Activated effector memory CD4-positive, alpha-beta T cell treated with Interleukin-2 at 50 U/mL for 16 hours (primary cell): Measurements from ENCODE around the gene MMS19.

Experiments
- DNase-seq: peaks from one replicate; pipeline ENCODE4 v3.0.0-alpha.2; 2020

MMS19 gene

DNA sequence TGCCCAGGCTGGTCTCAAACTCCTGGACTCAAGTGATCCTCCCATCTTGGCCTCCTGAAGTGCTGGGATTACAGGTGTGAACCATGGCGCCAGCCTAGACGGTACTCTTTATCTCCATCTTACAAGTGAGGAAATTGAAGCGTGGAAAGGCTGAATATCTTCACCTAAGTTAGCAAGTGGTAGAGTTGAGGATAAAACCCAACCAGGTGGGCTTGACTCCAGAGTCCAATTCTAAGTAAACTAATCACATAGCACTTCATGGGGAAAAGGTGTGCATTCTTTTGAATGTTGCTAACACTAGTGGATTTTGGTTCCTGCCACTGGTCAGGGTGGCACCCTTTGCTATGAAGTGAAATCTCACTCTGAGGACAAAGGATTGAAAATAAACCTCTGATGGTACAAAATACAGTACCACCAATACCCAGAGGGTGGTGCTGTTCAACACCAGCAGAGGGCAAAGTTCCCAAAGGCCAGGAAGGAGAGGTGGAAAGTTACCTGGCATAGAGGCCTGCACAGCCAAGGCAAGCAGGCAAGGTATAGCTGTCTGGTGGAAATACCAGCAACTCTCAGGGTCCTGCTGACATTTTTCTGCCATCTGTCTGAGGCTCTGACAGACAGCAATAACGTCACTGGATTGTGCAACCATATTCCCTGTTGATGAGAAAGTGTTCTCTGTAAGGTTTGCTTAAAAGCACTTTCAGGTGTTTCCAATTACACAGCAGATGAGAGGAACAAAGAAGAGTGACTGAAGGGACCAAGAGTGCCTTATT, 34.7 kb downstream of the MMS19 start:
- peak; percentile 6 for DNase-seq

DNA sequence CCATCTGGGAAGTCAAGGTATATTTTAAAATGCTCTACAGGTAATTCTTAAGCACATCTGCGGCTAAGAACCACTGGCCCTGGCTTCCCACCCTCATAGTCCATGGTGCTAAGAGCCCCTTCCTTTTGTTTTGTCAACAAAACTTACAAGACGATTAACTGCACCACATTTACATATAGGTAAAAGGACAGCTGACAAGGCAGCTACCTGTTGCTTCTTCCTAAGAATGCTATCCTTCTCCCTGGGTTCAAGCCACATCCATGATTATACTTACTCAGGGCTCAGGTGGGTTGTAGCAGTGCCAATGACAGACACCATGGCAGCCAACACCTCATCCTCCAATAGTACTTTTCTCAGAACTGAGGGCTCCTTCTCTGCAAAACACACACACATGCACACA, 35.9 kb downstream of the MMS19 start:
- DNase-seq, result no peak

DNA sequence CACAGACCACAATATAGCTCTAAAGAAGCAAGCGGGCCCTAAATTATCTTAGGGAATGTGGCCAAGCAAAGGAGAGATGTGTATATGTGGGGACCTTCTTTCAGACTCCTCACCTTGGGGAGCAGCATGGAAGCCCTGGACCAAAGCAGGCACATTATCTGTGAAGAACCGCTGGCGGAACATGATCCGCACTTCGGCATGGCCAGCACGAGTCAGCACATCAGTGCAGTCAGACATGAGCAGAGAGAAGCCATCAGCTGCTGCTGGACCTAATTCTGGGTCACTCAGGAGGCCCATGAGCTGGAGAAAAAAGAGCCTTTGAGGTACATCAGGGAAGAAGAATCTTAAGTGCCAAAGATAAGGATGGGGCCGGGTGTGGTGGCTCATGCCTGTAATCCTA, 38.3 kb downstream of the MMS19 start:
- no peak for DNase-seq

GRCh38 chr10:97459111-97459510, 39.1 kb downstream of the MMS19 start:
- DNase-seq, result no peak

DNA sequence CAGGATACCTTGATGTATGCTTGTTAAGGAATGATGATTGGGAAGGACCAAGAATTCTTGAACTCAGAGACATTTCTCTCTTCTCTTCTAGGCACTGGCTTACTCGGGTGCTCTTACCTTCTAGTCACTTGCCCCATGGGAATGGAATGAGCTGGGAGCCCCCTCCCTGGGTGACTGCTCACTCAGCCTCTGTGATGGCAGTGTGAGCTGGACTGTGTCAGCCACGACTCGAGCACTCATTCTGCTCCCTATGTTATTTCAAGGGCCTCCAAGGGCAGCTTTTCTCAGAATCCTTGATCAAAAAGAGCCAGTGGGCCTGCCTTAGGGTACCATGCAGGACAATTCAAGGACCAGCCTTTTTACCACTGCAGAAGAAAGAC, 41.5 kb downstream of the MMS19 start:
- DNase-seq, result no peak

GRCh38 chr10:97456034-97456685, 42.1 kb downstream of the MMS19 start:
- no peak for DNase-seq

DNA sequence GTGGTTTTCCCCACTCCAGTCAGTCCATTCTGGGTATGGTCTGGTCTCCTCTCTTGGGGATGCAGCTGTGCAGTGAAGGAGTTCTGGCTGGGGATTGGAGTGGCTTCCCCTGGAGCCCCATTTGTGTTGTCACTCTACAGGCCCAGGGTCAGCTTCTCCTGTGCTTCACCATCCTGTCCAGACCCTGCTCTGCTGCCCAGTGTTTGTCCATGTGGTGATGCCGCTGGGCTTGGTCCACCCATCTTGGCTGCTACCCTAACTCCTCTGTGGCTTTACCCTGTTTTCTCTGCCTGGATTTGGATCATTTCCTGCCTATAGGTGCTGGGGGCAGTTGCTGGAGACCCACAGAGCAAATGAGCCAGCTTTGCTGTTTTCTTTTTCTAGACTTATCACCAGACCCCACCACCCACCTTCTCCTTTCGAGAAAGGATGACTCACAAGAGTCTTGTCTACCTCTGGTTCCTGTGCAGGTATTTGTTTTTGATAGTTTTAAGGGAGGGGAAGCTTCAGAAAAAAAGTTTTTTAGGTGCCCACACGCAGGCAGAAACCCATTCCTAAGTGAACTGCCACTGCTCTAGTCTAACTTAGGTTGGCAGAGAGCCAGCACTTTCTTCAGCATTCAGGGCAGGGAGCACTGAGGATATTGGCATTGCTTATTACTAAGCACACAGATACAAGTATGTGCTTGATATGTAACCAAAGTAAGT, 43.7 kb downstream of the MMS19 start:
- no peak for DNase-seq

DNA sequence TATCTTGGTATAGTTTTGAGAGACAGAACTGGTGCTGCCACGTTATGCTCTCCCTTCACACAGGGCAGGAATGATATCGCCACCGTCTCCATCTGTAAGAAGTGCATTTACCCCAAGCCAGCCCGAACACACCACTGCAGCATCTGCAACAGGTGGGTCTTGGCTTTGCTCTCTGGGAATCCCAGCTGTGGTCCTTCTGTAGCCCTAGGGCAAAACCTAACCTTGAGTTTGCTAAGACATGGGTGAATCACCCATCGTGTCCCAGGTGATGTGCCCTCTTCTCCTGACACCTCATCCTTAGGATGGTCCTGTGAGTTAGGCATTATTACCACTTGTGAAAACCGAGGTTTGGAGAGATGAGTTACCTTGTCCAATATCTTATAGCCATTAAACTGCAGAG, 45.9 kb downstream of the MMS19 start:
- no peak for DNase-seq

- DNase-seq, result no peak
Measured at GRCh38 chr10:97451605-97452004, 46.6 kb downstream of the MMS19 start.

GRCh38 chr10:97450828-97451227, 47.4 kb downstream of the MMS19 start:
- DNase-seq, result no peak

DNA sequence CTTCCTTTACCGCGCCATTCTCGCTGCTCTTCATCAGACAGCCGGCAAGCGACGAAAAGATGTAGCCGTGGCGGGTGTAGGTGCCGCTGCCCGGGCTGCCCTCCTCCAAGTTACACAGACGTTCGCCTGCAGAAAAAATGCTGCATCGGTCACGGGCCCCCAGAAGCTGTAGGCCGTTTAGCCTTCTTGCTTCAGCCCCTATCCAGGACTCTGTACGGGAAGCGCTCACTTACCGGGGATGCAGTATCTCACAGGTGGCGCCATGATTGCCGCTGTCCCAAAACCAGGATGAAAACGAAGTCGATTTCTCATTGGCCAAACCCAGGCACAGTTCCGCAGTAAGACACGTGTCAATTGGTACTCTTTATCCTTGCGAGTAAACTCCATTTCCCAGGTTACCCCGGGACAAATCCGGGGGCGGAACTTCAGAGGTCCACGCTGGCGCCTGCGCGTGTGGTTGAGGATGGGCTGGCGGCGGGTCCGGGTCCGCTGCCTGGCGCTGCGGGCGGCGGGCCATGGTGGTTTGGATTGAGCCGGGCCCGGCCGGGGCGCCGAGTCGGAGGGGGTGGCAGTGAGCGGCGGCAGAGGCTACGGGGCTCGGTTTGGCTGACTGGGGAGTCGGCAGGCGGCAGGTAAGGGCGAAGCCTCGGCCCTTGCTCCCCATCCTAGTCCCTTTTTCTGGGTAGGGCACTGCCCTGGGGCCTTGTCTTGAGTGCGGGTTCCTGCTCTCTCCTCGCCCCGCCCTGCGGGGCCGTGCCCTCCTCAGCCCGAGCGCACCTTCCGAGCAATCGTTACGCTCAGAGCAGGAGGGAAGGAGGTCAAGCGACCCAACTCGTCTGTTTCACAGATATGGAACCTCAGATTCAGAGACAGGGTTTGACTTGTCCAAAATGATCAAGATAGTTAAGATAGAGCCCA, 52.2 kb downstream of the MMS19 start, which contains the start of the genes EXOSC1 and ZDHHC16:
TSS of gene EXOSC1 (minus strand) at position 285 of the 918 bp plus-strand sequence. CDS start at position 264, 21 bp downstream.
TSS of gene ZDHHC16 (plus strand) at position 454 of the 918 bp plus-strand sequence. CDS start 5,501 bp downstream, outside the sequence.
- peak; percentile 84 for DNase-seq

- DNase-seq, result no peak
Measured at GRCh38 chr10:97445357-97445721, 52.9 kb downstream of the MMS19 start.

- DNase-seq, result no peak
Measured at GRCh38 chr10:97444212-97444611, 54.0 kb downstream of the MMS19 start.

DNA sequence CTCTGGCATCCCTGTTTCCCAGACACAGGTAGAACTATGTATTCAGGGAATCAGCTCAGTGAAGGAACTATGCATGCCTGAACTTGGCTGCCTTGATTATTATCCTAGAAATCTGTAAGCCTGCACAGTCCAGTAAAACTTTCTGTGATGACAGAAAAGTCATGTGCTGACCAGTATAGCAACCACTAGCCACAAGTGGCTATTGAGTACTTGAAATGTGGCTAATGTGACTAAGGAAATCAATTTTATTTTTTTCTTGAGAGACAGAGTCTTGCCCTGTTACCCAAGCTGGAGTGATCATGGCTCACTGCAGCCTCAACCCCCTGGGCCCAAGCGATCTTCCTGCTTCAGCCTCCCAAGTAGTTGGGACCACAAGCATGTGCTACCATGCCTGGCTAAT, 55.9 kb downstream of the MMS19 start:
- no peak for DNase-seq

GRCh38 chr10:97435211-97435610, 63.0 kb downstream of the MMS19 start:
- DNase-seq, result no peak

- no peak for DNase-seq
Measured at GRCh38 chr10:97434557-97434956, 63.7 kb downstream of the MMS19 start.

GRCh38 chr10:97434055-97434454, 64.2 kb downstream of the MMS19 start:
- DNase-seq, result no peak

- no peak for DNase-seq
Measured at GRCh38 chr10:97428572-97428981, 69.6 kb downstream of the MMS19 start.

DNA sequence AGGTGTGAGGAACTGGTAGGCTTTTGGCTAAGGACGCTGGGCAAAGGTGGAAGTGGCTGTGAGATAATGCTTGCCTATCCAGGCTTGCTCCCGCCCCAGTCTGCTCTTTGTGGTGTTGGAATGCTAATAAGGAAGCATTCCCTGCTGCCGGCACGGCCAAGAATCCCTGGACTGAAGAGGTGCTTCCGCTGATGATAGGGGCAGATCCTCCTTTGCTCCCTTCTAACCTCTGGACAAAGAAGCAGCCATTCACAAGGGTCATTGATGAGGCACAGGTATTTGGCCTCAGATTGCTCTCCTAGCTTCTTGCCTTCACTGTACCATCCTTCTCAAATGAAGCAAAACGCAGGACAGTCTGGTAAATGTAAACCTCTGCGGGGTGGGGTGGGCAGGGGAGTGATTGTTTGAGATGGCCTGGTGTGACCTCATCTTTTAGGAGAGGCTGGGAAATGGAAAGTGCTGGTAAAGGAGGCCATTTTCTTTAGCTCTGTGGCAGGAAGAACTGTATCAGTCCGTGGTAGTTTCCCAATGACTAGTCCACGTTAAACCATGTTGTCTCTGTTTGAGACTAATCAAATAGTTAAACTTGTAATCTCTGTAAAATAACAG, 70.5 kb downstream of the MMS19 start:
- no peak for DNase-seq

GRCh38 chr10:97426776-97427570, 71.2 kb downstream of the MMS19 start:
- DNase-seq, result no peak
